GM23248 (cell line): Measurements from ENCODE around the gene ZNF585A. TPM values are rescaled to one million over a fixed set of nuclear protein-coding genes. Genes with fewer than 3 reads are reported as not detected.

Experiments
- DNase-seq: peaks from one replicate; pipeline ENCODE4 v3.0.0-alpha.2; 2015
- H2AFZ ChIP-seq: fragments of 200-600 bp; sonication (generic); 2 replicates; pipeline ENCODE4 v1.6.1; 2016; ENCODE audit warnings: antibody characterized with exemption
- H3F3A ChIP-seq: fragments of 200-600 bp; sonication (generic); 2 replicates; pipeline ENCODE4 v1.6.1; 2016; ENCODE audit warnings: mild to moderate bottlenecking, antibody characterized with exemption, mixed run types; ENCODE audit not compliant: insufficient read depth
- H3K27ac ChIP-seq: fragments of 200-600 bp; sonication (generic); 2 replicates; pipeline ENCODE4 v1.5.1; 2016; ENCODE audit warnings: mild to moderate bottlenecking
- H3K27me3 ChIP-seq: fragments of 200-600 bp; sonication (generic); replicated peaks from 2 replicates; pipeline ENCODE4 v1.6.1; 2016; ENCODE audit warnings: mild to moderate bottlenecking; ENCODE audit not compliant: insufficient read depth
- H3K36me3 ChIP-seq: fragments of 200-600 bp; sonication (generic); 2 replicates; pipeline ENCODE4 v1.6.1; 2016; ENCODE audit warnings: low read depth, mild to moderate bottlenecking
- H3K4me1 ChIP-seq: fragments of 200-600 bp; sonication (generic); 2 replicates; pipeline ENCODE4 v1.6.1; 2016; ENCODE audit warnings: mild to moderate bottlenecking; ENCODE audit not compliant: insufficient read depth
- H3K4me2 ChIP-seq: fragments of 200-600 bp; sonication (generic); one replicate; pipeline ENCODE4 v1.6.1; 2016; ENCODE audit warnings: mild to moderate bottlenecking; ENCODE audit not compliant: unreplicated experiment
- H3K4me3 ChIP-seq: fragments of 200-600 bp; sonication (generic); 2 replicates; pipeline ENCODE4 v1.5.1; 2016; ENCODE audit warnings: mild to moderate bottlenecking
- H3K79me2 ChIP-seq: fragments of 200-600 bp; sonication (generic); 2 replicates; pipeline ENCODE4 v1.6.1; 2016; ENCODE audit warnings: mild to moderate bottlenecking; ENCODE audit not compliant: insufficient read depth
- H3K9ac ChIP-seq: fragments of 200-600 bp; sonication (generic); 2 replicates; pipeline ENCODE4 v1.6.1; 2016; ENCODE audit warnings: mild to moderate bottlenecking
- H3K9me2 ChIP-seq: fragments of 200-600 bp; sonication (generic); 2 replicates; pipeline ENCODE4 v1.6.1; 2016; ENCODE audit warnings: mixed run types, mild to moderate bottlenecking, moderate library complexity; ENCODE audit not compliant: insufficient read depth
- H3K9me3 ChIP-seq: fragments of 200-600 bp; sonication (generic); one replicate; pipeline ENCODE4 v1.6.1; 2017; ENCODE audit warnings: low read depth
- H4K20me1 ChIP-seq: fragments of 200-600 bp; sonication (generic); 2 replicates; pipeline ENCODE4 v1.6.0; 2016; ENCODE audit not compliant: insufficient read depth
- EZH2 ChIP-seq: fragments of 200-600 bp; sonication (generic); IDR thresholded peaks from 2 replicates; pipeline ENCODE4 v1.6.1; 2018; ENCODE audit warnings: antibody characterized with exemption, mild to moderate bottlenecking; ENCODE audit not compliant: insufficient read depth, poor library complexity, severe bottlenecking
- EZH2phosphoT487 ChIP-seq: fragments of 200-600 bp; sonication (generic); IDR thresholded peaks from 2 replicates; pipeline ENCODE4 v1.6.1; 2018; ENCODE audit warnings: antibody characterized with exemption, moderate library complexity, mild to moderate bottlenecking, low read depth; ENCODE audit not compliant: insufficient read depth
- WGBS, 2 experiments: methylation state at CpG; one replicate each; pipeline ENCODE4 v1.1.6; 2015 to 2017; ENCODE audit warnings: low lambda C conversion rate in 2 of 2, low coverage in 1 of 2; ENCODE audit errors: missing lambda C conversion rate in 2 of 2; 5-methylcytosine and 5-hydroxymethylcytosine counted together
- in situ Hi-C: fragments of 300-500 bp; cut with MboI; formaldehyde crosslinking; loops from 2 replicates; pipeline ENCODE4 v1.15.0; 2020
- polyA plus RNA-seq: library from polyadenylated mRNA; unstranded; fragments of >200 nt; fragmentation: Nextera tagmentation; extraction: Ambion mirVana; gene quantifications from 2 replicates; pipeline ENCODE4 v1.2.1, GENCODE V29; 2016
- total RNA-seq: library from RNA; depleted of rRNA; stranded (reverse); fragments of >200 nt; shearing (Covaris generic); gene quantifications from 2 replicates; pipeline ENCODE4 v1.2.3, GENCODE V29; 2014; rRNA removed

Gene ZNF585A
- total RNA-seq (3.6 and 25.7 TPM in 2 replicates), polyA plus RNA-seq (14.3 and 16.9 TPM in 2 replicates)

DNA sequence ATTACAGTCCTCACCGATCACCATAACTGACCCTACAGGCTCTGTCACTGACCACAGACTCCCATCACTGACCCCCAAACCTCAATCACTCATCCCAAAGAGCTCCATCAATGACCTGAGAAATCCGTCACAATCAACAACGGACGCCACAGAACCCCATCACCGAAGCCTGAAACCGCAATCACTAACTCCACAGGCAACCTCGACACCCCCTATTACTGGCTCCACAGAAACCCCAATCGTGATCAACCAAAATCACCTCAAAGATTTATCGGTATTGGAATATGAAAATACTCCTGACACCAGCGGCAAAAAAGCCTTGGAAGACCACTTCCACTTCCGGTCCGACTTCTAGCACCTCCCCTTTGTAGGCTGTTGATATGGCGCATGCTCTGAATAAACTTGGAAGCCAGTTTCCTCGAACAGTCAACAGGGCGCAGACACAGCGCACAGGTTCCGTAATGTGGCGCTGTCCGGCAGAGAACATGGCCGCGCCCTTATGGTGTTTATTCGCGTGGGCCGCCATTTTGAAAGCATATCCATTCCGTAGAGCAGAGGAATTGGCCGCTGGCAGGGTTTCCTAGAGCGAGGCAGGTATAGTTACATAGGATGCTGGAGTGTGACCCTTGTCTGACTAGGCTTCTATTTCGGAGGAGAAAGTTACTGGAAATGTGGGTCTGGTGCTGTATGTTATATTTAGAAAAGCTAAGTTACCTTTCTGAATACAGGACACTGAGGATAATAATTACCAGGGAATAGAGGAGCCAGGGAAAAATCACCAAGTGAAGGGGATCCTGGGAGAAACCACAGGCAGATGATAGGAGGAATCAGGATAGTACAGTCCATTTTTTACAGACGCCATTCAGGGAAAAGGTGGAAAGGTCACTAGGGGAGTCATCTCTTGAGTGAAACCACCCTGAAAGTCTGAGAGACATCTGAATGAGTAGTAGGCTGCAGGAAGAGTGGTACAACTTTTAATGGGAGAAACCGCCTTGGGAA is at the start of gene ZNF585A:
ZNF585A (minus strand) TSS at position 328 of the 999 bp plus-strand sequence. CDS start 2,785 bp downstream, outside the sequence.
- Histone ChIP-seq H3K27me3 (no peaks in the 10 kb centered on the region), H3K9ac (peak within 1 kb of the TSS; percentile 89), H3K36me3 (peaks cover 15% of the 10 kb centered on the region), H3K4me1 (0 out of 2 replicates have a peak, but pooled peaks cover 4% of the 10 kb centered on the region), H3K9me3 (no peaks in the 10 kb centered on the region), H3K79me2 (peaks cover 16% of the 10 kb centered on the region), H3K27ac (peak within 1 kb of the TSS; percentile 56), H3K4me2 (peak within 1 kb of the TSS; percentile 95), H2AFZ (peak within 1 kb of the TSS; percentile 100), H3K9me2 (no peaks in the 10 kb centered on the region), H3F3A (no peaks in the 10 kb centered on the region), H3K4me3 (peak within 1 kb of the TSS; percentile 97), H4K20me1 (no peaks in the 10 kb centered on the region)
- in situ Hi-C loops, result no loop called here
- peak; percentile 98 for DNase-seq
- 6% methylated on average over 30 of the region's 30 CpGs for WGBS, 2 experiments
- TF ChIP-seq EZH2 (no peak), EZH2phosphoT487 (no peak)

DNA sequence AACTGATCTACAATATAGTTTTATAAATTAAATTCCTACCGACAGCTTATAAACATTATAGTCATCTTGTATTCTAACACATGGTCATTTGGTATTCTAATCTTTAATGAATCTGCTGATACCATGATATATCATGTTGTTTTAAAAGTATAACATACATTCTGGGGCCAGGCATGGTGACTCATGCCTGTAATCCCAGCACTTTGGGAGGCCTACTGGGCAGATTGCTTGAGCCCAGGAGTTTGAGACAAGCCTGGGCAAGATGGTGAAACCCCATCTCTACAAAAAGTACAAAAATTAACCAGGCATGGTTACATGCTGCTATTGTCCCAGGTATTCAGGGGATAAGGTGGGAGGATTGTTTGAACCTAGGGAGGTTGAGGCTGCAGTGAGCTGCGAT is 48.6 kb upstream of the ZNF585A start:
- TF ChIP-seq EZH2phosphoT487 (no peak), EZH2 (no peak)
- H3K4me1 ChIP-seq, result peaks cover 3% of the 10 kb centered on the region; the same call in 1 of the 2 replicates
- H3K27me3 ChIP-seq, result no peaks in the 10 kb centered on the region
- peaks cover 25% of the 10 kb centered on the region for H3K36me3 ChIP-seq
- DNase-seq, result no peak
- in situ Hi-C loops, result no loop called here
- no peak overlapping the region for H3K4me2 ChIP-seq
- H3K27ac ChIP-seq, result no peak overlapping the region
- H3K9ac ChIP-seq, result no peak overlapping the region
- 79 to 82% methylated on average over 2 of the region's 2 CpGs for WGBS, 2 experiments
- peaks cover 61% of the 10 kb centered on the region for H3K79me2 ChIP-seq
- no peaks in the 10 kb centered on the region for H4K20me1 ChIP-seq
- no peaks in the 10 kb centered on the region for H3F3A ChIP-seq
- no peak overlapping the region for H2AFZ ChIP-seq
- H3K4me3 ChIP-seq, result no peak overlapping the region
- no peaks in the 10 kb centered on the region for H3K9me2 ChIP-seq
- H3K9me3 ChIP-seq, result no peaks in the 10 kb centered on the region

DNA sequence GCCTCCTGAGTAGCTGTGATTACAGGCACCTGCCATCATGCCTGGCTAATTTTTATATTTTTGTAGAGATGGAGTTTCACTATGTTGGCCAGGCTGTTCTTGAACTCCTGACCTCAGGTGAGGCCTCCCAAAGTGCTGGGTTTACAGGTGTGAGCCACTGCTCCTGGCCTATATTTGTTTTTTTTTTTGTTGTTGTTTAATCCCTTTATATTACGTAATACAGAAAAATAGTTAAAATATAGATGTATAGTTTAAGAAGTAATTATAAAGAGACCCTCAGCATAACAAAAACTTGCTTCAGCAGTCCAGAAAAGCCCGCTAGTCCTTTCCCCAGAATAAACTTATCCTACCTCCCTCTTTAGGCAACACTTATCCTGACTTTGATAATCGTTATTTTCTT is 47.9 kb upstream of the ZNF585A start:
- Histone ChIP-seq H4K20me1 (no peaks in the 10 kb centered on the region), H3K4me2 (no peak overlapping the region), H3K27ac (no peak overlapping the region), H3K9ac (no peak overlapping the region), H2AFZ (no peak overlapping the region), H3K4me3 (no peak overlapping the region), H3K79me2 (peaks cover 61% of the 10 kb centered on the region), H3K4me1 (peaks cover 3% of the 10 kb centered on the region; the same call in 1 of the 2 replicates), H3K36me3 (peaks cover 21% of the 10 kb centered on the region), H3K27me3 (no peaks in the 10 kb centered on the region), H3F3A (no peaks in the 10 kb centered on the region), H3K9me3 (no peaks in the 10 kb centered on the region), H3K9me2 (no peaks in the 10 kb centered on the region)
- no peak for TF ChIP-seq EZH2
- TF ChIP-seq EZH2phosphoT487, result no peak
- no peak for DNase-seq
- in situ Hi-C loops, result no loop called here
- 96 to 97% methylated on average over 3 of the region's 3 CpGs for WGBS, 2 experiments

DNA sequence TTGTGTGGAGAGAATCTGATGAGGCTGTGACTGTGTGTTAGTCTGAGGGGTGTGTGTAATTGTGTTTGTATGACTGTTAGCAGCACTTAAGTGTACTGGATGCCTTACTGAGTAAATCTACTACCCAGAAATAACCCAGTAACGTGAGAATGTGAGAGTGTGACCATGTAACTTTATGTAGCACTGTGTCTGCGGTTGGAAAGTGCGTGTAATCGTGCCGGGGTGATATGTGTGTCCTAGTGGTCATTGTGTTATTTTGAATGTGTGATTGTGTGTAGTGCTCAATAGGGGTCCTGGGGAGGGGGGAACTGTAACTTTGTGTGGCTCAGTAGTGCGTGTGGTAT is 46.1 kb upstream of the ZNF585A start:
- Histone ChIP-seq H3K4me2 (peak overlapping the region; percentile 96), H3K9ac (peak overlapping the region; percentile 95), H3K9me2 (no peaks in the 10 kb centered on the region), H3K9me3 (no peaks in the 10 kb centered on the region), H3K4me3 (peak overlapping the region; percentile 98), H3K79me2 (peaks cover 55% of the 10 kb centered on the region), H4K20me1 (no peaks in the 10 kb centered on the region), H3K27ac (peak overlapping the region; percentile 89), H3F3A (no peaks in the 10 kb centered on the region), H3K36me3 (peaks cover 21% of the 10 kb centered on the region), H3K4me1 (peaks cover 3% of the 10 kb centered on the region; the same call in 1 of the 2 replicates), H3K27me3 (no peaks in the 10 kb centered on the region), H2AFZ (peak overlapping the region; percentile 89)
- 1 to 9% methylated on average over 6 of the region's 6 CpGs for WGBS, 2 experiments
- DNase-seq, result peak; percentile 79
- TF ChIP-seq EZH2 (no peak), EZH2phosphoT487 (no peak)
- in situ Hi-C loops, result no loop called here
